MCF 10A (cell line): ENCODE data around the gene DLST. TPM values are rescaled to one million over a fixed set of nuclear protein-coding genes. Genes with fewer than 3 reads are reported as not detected.

Experiments used
- BruUV-seq: library from RNA; stranded (reverse); fragments of 400-500 nt; replicated peaks from 2 replicates; lab custom pipeline; 2021; lab: Mats Ljungman, UMichigan
- CTCF ChIA-PET: fragments of 300-600 bp; sonication (Branson Sonifier 250); formaldehyde crosslinking; extraction: SDS; loops from one replicate; lab custom pipeline; 2021; ENCODE audit warnings: antibody characterized with exemption, inconsistent platforms; lab: Yijun Ruan, JAX
- POLR2A ChIA-PET: fragments of 300-600, 350-650 bp; sonication (Branson Sonifier 250); formaldehyde crosslinking; extraction: SDS; loops from one replicate; lab custom pipeline; 2020; ENCODE audit warnings: antibody characterized with exemption, inconsistent platforms; lab: Yijun Ruan, JAX
- DNase-seq: peaks from one replicate; pipeline ENCODE4 v3.0.0-alpha.2; 2018; ENCODE audit not compliant: unreplicated experiment
- H3K27ac Mint-ChIP-seq: one replicate; pipeline ENCODE4 v1.8.0; 2022; ENCODE audit warnings: mild to moderate bottlenecking, low read depth, mixed read lengths; ENCODE audit not compliant: unreplicated experiment
- H3K27me3 Mint-ChIP-seq: one replicate; pipeline ENCODE4 v1.8.0; 2022; ENCODE audit warnings: mixed read lengths; ENCODE audit not compliant: insufficient read depth, unreplicated experiment
- H3K36me3 Mint-ChIP-seq: one replicate; pipeline ENCODE4 v1.8.0; 2022; ENCODE audit warnings: mild to moderate bottlenecking, moderate library complexity, mixed read lengths; ENCODE audit not compliant: insufficient read depth, unreplicated experiment
- H3K4me1 Mint-ChIP-seq: one replicate; pipeline ENCODE4 v1.8.0; 2022; ENCODE audit warnings: mixed read lengths; ENCODE audit not compliant: insufficient read depth, unreplicated experiment
- H3K4me3 Mint-ChIP-seq: one replicate; pipeline ENCODE4 v1.8.0; 2022; ENCODE audit warnings: mild to moderate bottlenecking, moderate library complexity, mixed read lengths; ENCODE audit not compliant: unreplicated experiment
- H3K9me3 Mint-ChIP-seq: one replicate; pipeline ENCODE4 v1.8.0; 2022; ENCODE audit warnings: mixed read lengths; ENCODE audit not compliant: unreplicated experiment
- CTCF ChIP-seq: fragments of 200-600 bp; IDR thresholded peaks from one replicate; pipeline ENCODE4 v1.8.0; 2022; ENCODE audit warnings: antibody characterized with exemption, mild to moderate bottlenecking; ENCODE audit not compliant: unreplicated experiment
- intact Hi-C: fragments of 100-400 bp; cut with micrococcal nuclease; formaldehyde crosslinking; loops from 2 replicates; pipeline ENCODE4 v1.14.1; 2022
- total RNA-seq: library from RNA; stranded (reverse); gene quantifications from 2 replicates; pipeline ENCODE4 v1.2.3, GENCODE V29; 2022

DLST gene
- total RNA-seq, 1 experiment from 2014 or later = 114 TPM

GRCh38 chr14:74904635-74905503 lies 23.2 kb downstream of the DLST start:
- ChIA-PET POLR2A (interaction anchor here (0.5 to 3.8 kb wide), 10 partner anchors 8 to 332 kb away, joined by 3 to 32 read pairs (median 4); partner anchors contain the start of genes DLST and PROX2), CTCF (interaction anchor here (0.6 to 7.4 kb wide), 23 partner anchors 12 to 406 kb away, joined by 3 to 182 read pairs (median 4); partner anchors contain the start of genes DLST, EIF2B2 and PROX2)
- no peak for DNase-seq
- H3K4me1 Mint-ChIP-seq = no peaks in the 10 kb centered on the region
- H3K4me3 Mint-ChIP-seq = no peak overlapping the region
- no peak for TF ChIP-seq CTCF
- no peaks in the 10 kb centered on the region for H3K27me3 Mint-ChIP-seq
- intact Hi-C loops = loop anchor here (1.0 to 2.0 kb wide), 3 partner anchors 16 to 296 kb away; no protein-coding TSS in a partner anchor
- H3K36me3 Mint-ChIP-seq = peaks cover 53% of the 10 kb centered on the region
- no peak overlapping the region for H3K27ac Mint-ChIP-seq
- no peaks in the 10 kb centered on the region for H3K9me3 Mint-ChIP-seq
- BruUV-seq = no TSS peak

- H3K4me3 Mint-ChIP-seq = no peak overlapping the region
- H3K4me1 Mint-ChIP-seq = no peaks in the 10 kb centered on the region
- BruUV-seq = no TSS peak
- TF ChIP-seq CTCF = peak; percentile 83
- DNase-seq = peak; percentile 59
- intact Hi-C loops = loop anchor here (1.0 to 2.0 kb wide), 4 partner anchors 17 to 296 kb away; no protein-coding TSS in a partner anchor
- CTCF ChIA-PET = interaction anchor here (0.5 to 7.4 kb wide), 37 partner anchors 12 to 625 kb away, joined by 3 to 182 read pairs (median 4); partner anchors contain the start of genes DLST, EIF2B2, PROX2 and RPS6KL1
- no peaks in the 10 kb centered on the region for H3K9me3 Mint-ChIP-seq
- peaks cover 50% of the 10 kb centered on the region for H3K36me3 Mint-ChIP-seq
- no peaks in the 10 kb centered on the region for H3K27me3 Mint-ChIP-seq
- H3K27ac Mint-ChIP-seq = no peak overlapping the region
- POLR2A ChIA-PET = interaction anchor here (0.6 to 3.8 kb wide), 11 partner anchors 9 to 297 kb away, joined by 3 to 32 read pairs (median 3); partner anchors contain the start of genes DLST and ZC2HC1C
Measured at GRCh38 chr14:74905595-74906142, 24.0 kb downstream of the DLST start.

- POLR2A ChIA-PET = interaction anchor here (1.9 to 3.8 kb wide), 3 partner anchors 25 to 50 kb away, joined by 6 to 32 read pairs (median 26); partner anchors contain the start of gene DLST
- no peak overlapping the region for H3K27ac Mint-ChIP-seq
- H3K36me3 Mint-ChIP-seq = peaks cover 38% of the 10 kb centered on the region
- CTCF ChIA-PET = interaction anchor here (0.6 to 7.4 kb wide), 14 partner anchors 14 to 418 kb away, joined by 3 to 182 read pairs (median 5); partner anchors contain the start of gene PROX2
- no peak for TF ChIP-seq CTCF
- H3K4me1 Mint-ChIP-seq = peaks cover 7% of the 10 kb centered on the region
- H3K4me3 Mint-ChIP-seq = no peak overlapping the region
- BruUV-seq = no TSS peak
- H3K9me3 Mint-ChIP-seq = no peaks in the 10 kb centered on the region
- intact Hi-C loops = loop anchor here (1.0 kb wide), 1 partner anchor 29 kb away; no protein-coding TSS in a partner anchor
- no peaks in the 10 kb centered on the region for H3K27me3 Mint-ChIP-seq
- no peak for DNase-seq
Measured at GRCh38 chr14:74906925-74907521, 25.3 kb downstream of the DLST start.
